ENCODE measurements around the gene NFASC. TPM values are rescaled to one million over a fixed set of nuclear protein-coding genes. Genes with fewer than 3 reads are reported as not detected.

The NFASC gene
- total RNA-seq, 1 experiment from 2014 or later: 20.1 TPM

DNA sequence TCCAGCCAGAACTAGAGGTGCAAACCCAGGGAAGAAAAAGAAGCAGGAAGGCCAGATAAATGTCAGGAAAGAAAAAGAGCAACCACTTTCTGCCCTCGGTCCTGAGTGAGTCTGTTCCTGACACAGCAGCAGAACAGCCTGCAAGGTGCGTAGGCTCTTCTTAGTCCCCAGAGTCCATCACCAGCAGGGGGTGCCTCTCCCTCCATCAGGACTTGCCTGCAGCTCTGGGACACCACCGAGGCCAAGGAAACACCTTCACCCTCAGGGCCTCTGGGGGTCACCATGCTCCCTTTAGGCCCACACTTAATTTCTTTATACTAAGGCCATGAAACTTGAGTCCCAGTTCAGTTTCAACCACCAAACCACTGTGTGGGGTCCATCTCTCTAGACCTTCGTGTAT lies 43.7 kb upstream of the NFASC start:
- H3K27me3 Mint-ChIP-seq (ENCODE audit: low read depth): peaks cover 17% of the 10 kb centered on the region
- DNase-seq (ENCODE audit: low spot score): peak; percentile 87
- H3K36me3 Mint-ChIP-seq: no peaks in the 10 kb centered on the region
- peaks cover 34% of the 10 kb centered on the region for H3K4me1 Mint-ChIP-seq
- POLR2A ChIA-PET: no interaction called here
- CTCF ChIA-PET: interaction anchor here (0.6 to 3.5 kb wide), 10 partner anchors 14 to 162 kb away, joined by 3 to 40 read pairs (median 4); no protein-coding TSS in a partner anchor
- no peak overlapping the region for H3K27ac Mint-ChIP-seq
- TF ChIP-seq ZNF416 (CRISPR knock-in tag; IDR thresholded peaks at IDR 0.05) (no peak), NR3C1 (CRISPR knock-in tag; conservative IDR thresholded peaks at IDR 0.05; ENCODE audit: low read depth) (no peak), ZNF219 (CRISPR knock-in tag; IDR thresholded peaks at IDR 0.05; ENCODE audit: borderline replicate concordance) (no peak)
- TF ChIP-seq, protein P1, sequence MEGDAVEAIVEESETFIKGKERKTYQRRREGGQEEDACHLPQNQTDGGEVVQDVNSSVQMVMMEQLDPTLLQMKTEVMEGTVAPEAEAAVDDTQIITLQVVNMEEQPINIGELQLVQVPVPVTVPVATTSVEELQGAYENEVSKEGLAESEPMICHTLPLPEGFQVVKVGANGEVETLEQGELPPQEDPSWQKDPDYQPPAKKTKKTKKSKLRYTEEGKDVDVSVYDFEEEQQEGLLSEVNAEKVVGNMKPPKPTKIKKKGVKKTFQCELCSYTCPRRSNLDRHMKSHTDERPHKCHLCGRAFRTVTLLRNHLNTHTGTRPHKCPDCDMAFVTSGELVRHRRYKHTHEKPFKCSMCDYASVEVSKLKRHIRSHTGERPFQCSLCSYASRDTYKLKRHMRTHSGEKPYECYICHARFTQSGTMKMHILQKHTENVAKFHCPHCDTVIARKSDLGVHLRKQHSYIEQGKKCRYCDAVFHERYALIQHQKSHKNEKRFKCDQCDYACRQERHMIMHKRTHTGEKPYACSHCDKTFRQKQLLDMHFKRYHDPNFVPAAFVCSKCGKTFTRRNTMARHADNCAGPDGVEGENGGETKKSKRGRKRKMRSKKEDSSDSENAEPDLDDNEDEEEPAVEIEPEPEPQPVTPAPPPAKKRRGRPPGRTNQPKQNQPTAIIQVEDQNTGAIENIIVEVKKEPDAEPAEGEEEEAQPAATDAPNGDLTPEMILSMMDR (IDR thresholded peaks at IDR 0.05): no peak
- no peak overlapping the region for H3K4me3 Mint-ChIP-seq
- no peaks in the 10 kb centered on the region for H3K9me3 Mint-ChIP-seq
- ATAC-seq: peak; percentile 57

DNA sequence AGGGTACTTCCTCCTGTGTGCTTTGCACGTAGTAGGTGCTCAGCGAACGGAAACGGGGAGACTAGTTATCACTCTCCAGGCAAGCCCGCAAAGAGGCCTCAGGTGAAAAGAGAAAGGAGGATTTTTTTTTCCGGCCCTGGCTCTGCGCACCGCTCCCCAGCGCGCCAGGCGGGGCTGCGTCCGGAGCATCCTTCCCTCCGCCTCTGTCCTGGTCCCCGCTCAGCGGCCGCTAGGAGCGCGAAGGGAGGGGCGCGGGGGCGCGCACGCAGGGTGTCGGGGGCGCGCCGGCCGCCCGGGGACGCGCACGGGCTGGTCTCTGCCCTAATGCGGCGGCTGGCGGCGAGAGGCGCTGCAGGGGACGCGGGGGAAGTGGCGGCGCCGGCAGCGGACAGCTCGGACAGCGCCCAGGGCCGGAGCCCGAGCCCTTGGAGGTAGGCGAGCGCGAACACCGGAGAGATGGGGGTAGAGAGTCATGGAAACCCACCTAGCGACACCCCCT lies 42.3 kb upstream of the NFASC start:
- peak; percentile 88 for DNase-seq (ENCODE audit: low spot score)
- Mint-ChIP-seq H3K27ac (no peak overlapping the region), H3K9me3 (no peaks in the 10 kb centered on the region), H3K4me3 (peak overlapping the region; percentile 73), H3K36me3 (no peaks in the 10 kb centered on the region), H3K27me3 (ENCODE audit: low read depth) (peaks cover 22% of the 10 kb centered on the region), H3K4me1 (peaks cover 34% of the 10 kb centered on the region)
- ATAC-seq: peak; percentile 82
- CTCF ChIA-PET: interaction anchor here (0.6 to 3.5 kb wide), 16 partner anchors 15 to 383 kb away, joined by 3 to 40 read pairs (median 3); no protein-coding TSS in a partner anchor
- POLR2A ChIA-PET: interaction anchor here (0.7 to 0.8 kb wide), 2 partner anchors 38 to 94 kb away, joined by 3 to 4 read pairs; no protein-coding TSS in a partner anchor
- TF ChIP-seq E2F5 (CRISPR knock-in tag; IDR thresholded peaks at IDR 0.05) (peak; percentile 83; the same call in 1 of the 2 replicates), FOXP1 (CRISPR knock-in tag; IDR thresholded peaks at IDR 0.05; ENCODE audit: borderline replicate concordance) (no peak), FOXP4 (CRISPR knock-in tag; IDR thresholded peaks at IDR 0.05) (peak; percentile 29; the same call in 1 of the 2 replicates), ARID4B (CRISPR knock-in tag; IDR thresholded peaks at IDR 0.05; ENCODE audit: borderline replicate concordance) (0 out of 2 replicates have a peak, but pooled peaks have one; percentile 18), MXD4 (CRISPR knock-in tag; IDR thresholded peaks at IDR 0.05; ENCODE audit: borderline replicate concordance) (peak; percentile 45; the same call in 1 of the 2 replicates), ATF2 (CRISPR knock-in tag; IDR thresholded peaks at IDR 0.05; ENCODE audit: borderline replicate concordance, low read depth) (no peak), TP53 (CRISPR knock-in tag; IDR thresholded peaks at IDR 0.05) (0 out of 2 replicates have a peak, but pooled peaks have one; percentile 55), ZNF219 (CRISPR knock-in tag; IDR thresholded peaks at IDR 0.05; ENCODE audit: borderline replicate concordance) (no peak), ZNF423 (CRISPR knock-in tag; IDR thresholded peaks at IDR 0.05) (no peak)
- TF ChIP-seq, protein P2, sequence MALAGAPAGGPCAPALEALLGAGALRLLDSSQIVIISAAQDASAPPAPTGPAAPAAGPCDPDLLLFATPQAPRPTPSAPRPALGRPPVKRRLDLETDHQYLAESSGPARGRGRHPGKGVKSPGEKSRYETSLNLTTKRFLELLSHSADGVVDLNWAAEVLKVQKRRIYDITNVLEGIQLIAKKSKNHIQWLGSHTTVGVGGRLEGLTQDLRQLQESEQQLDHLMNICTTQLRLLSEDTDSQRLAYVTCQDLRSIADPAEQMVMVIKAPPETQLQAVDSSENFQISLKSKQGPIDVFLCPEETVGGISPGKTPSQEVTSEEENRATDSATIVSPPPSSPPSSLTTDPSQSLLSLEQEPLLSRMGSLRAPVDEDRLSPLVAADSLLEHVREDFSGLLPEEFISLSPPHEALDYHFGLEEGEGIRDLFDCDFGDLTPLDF (CRISPR knock-in tag; IDR thresholded peaks at IDR 0.05): no peak
- TF ChIP-seq, protein P3, sequence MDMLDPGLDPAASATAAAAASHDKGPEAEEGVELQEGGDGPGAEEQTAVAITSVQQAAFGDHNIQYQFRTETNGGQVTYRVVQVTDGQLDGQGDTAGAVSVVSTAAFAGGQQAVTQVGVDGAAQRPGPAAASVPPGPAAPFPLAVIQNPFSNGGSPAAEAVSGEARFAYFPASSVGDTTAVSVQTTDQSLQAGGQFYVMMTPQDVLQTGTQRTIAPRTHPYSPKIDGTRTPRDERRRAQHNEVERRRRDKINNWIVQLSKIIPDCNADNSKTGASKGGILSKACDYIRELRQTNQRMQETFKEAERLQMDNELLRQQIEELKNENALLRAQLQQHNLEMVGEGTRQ (CRISPR knock-in tag; IDR thresholded peaks at IDR 0.05): 0 out of 2 replicates have a peak, but pooled peaks have one; percentile 6
- TF ChIP-seq, protein P4, sequence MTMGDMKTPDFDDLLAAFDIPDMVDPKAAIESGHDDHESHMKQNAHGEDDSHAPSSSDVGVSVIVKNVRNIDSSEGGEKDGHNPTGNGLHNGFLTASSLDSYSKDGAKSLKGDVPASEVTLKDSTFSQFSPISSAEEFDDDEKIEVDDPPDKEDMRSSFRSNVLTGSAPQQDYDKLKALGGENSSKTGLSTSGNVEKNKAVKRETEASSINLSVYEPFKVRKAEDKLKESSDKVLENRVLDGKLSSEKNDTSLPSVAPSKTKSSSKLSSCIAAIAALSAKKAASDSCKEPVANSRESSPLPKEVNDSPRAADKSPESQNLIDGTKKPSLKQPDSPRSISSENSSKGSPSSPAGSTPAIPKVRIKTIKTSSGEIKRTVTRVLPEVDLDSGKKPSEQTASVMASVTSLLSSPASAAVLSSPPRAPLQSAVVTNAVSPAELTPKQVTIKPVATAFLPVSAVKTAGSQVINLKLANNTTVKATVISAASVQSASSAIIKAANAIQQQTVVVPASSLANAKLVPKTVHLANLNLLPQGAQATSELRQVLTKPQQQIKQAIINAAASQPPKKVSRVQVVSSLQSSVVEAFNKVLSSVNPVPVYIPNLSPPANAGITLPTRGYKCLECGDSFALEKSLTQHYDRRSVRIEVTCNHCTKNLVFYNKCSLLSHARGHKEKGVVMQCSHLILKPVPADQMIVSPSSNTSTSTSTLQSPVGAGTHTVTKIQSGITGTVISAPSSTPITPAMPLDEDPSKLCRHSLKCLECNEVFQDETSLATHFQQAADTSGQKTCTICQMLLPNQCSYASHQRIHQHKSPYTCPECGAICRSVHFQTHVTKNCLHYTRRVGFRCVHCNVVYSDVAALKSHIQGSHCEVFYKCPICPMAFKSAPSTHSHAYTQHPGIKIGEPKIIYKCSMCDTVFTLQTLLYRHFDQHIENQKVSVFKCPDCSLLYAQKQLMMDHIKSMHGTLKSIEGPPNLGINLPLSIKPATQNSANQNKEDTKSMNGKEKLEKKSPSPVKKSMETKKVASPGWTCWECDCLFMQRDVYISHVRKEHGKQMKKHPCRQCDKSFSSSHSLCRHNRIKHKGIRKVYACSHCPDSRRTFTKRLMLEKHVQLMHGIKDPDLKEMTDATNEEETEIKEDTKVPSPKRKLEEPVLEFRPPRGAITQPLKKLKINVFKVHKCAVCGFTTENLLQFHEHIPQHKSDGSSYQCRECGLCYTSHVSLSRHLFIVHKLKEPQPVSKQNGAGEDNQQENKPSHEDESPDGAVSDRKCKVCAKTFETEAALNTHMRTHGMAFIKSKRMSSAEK (CRISPR knock-in tag; IDR thresholded peaks at IDR 0.05; ENCODE audit: borderline replicate concordance): 0 out of 2 replicates have a peak, but pooled peaks have one; percentile 21

Measured in WTC11 (cell line).